HEK293 (cell line): ENCODE results near the gene PPP1CC.

ENCODE experiments used
- CTCF ChIA-PET: fragments of 350-600 bp; formaldehyde crosslinking; extraction: SDS; loops from one replicate; lab custom pipeline; 2021; ENCODE audit warnings: antibody characterized with exemption; lab: Yijun Ruan, JAX
- POLR2A ChIA-PET: fragments of 300-600 bp; formaldehyde crosslinking; extraction: SDS; loops from one replicate; lab custom pipeline; 2020; ENCODE audit warnings: antibody characterized with exemption, inconsistent platforms; lab: Yijun Ruan, JAX
- H3K27ac ChIP-seq: fragments of 200-500 bp; sonication (Bioruptor generic); 2 replicates; pipeline ENCODE4 v1.5.1; 2014; ENCODE audit warnings: low read depth, low read length, control low read depth, inconsistent platforms; ENCODE audit errors: extremely low read depth
- H3K36me3 ChIP-seq, 2 experiments: fragments of 200-500 bp in 1 of 2; sonication (Bioruptor generic) in 1 of 2; 1 replicate in 1 of 2; 2 replicates in 1 of 2; pipeline ENCODE4 v1.5.1; 2014 to 2017; ENCODE audit warnings: inconsistent platforms in 2 of 2, low read length in 2 of 2; ENCODE audit not compliant: control insufficient read depth in 2 of 2, insufficient read depth in 1 of 2
- H3K4me1 ChIP-seq: fragments of 200-500 bp; sonication (Bioruptor generic); 2 replicates; pipeline ENCODE4 v1.5.1; 2014; ENCODE audit warnings: mild to moderate bottlenecking, low read length, inconsistent platforms; ENCODE audit not compliant: control insufficient read depth, insufficient read depth
- H3K4me3 ChIP-seq: 2 replicates; pipeline ENCODE4 v1.5.1; 2011; ENCODE audit warnings: low read depth, mild to moderate bottlenecking, control low read depth, low read length, moderate library complexity
- H3K9me3 ChIP-seq: fragments of 200-500 bp; sonication (Bioruptor generic); 2 replicates; pipeline ENCODE4 v1.5.1; 2014; ENCODE audit warnings: low read depth, low read length, inconsistent platforms; ENCODE audit not compliant: control insufficient read depth, insufficient read depth
- GLI4 ChIP-seq: fragments of 450-650 bp; formaldehyde crosslinking; IDR thresholded peaks from 2 replicates; pipeline ENCODE4 v1.5.1; 2016; ENCODE audit warnings: missing biosample characterization, missing genetic modification characterization
- KLF9 ChIP-seq: fragments of 450-650 bp; formaldehyde crosslinking; IDR thresholded peaks from 2 replicates; pipeline ENCODE4 v1.5.1; 2016; ENCODE audit warnings: missing biosample characterization, missing genetic modification characterization, low read depth
- OVOL3 ChIP-seq: fragments of 450-650 bp; formaldehyde crosslinking; IDR thresholded peaks from 2 replicates; pipeline ENCODE4 v1.5.1; 2016; ENCODE audit warnings: missing biosample characterization, missing genetic modification characterization
- TRIM28 ChIP-seq: IDR thresholded peaks from 2 replicates; pipeline ENCODE4 v1.6.1; 2011; ENCODE audit warnings: low read length, control low read depth, borderline replicate concordance
- ZNF10 ChIP-seq: fragments of 450-650 bp; formaldehyde crosslinking; IDR thresholded peaks from 2 replicates; pipeline ENCODE4 v1.5.1; 2017; ENCODE audit warnings: missing biosample characterization, missing genetic modification characterization
- ZNF112 ChIP-seq: fragments of 450-650 bp; formaldehyde crosslinking; IDR thresholded peaks from 2 replicates; pipeline ENCODE4 v1.5.0; 2017; ENCODE audit warnings: missing biosample characterization, missing genetic modification characterization
- ZNF146 ChIP-seq: fragments of 450-650 bp; formaldehyde crosslinking; IDR thresholded peaks from 2 replicates; pipeline ENCODE4 v1.5.1; 2016; ENCODE audit warnings: missing biosample characterization, missing genetic modification characterization
- ZNF211 ChIP-seq: fragments of 450-650 bp; formaldehyde crosslinking; IDR thresholded peaks from 2 replicates; pipeline ENCODE4 v1.5.1; 2016; ENCODE audit warnings: low read depth, missing biosample characterization, missing genetic modification characterization
- ZNF239 ChIP-seq: fragments of 450-650 bp; formaldehyde crosslinking; IDR thresholded peaks from 2 replicates; pipeline ENCODE4 v1.5.1; 2016; ENCODE audit warnings: missing biosample characterization, missing genetic modification characterization
- ZNF266 ChIP-seq: fragments of 450-650 bp; formaldehyde crosslinking; IDR thresholded peaks from 2 replicates; pipeline ENCODE4 v1.5.1; 2016; ENCODE audit warnings: missing biosample characterization, missing genetic modification characterization, low read depth
- ZNF391 ChIP-seq: fragments of 450-650 bp; formaldehyde crosslinking; IDR thresholded peaks from 2 replicates; pipeline ENCODE4 v1.5.1; 2016; ENCODE audit warnings: low read depth, missing biosample characterization, missing genetic modification characterization, borderline replicate concordance
- ZNF558 ChIP-seq: fragments of 450-650 bp; formaldehyde crosslinking; IDR thresholded peaks from 2 replicates; pipeline ENCODE4 v1.5.1; 2016; ENCODE audit warnings: missing biosample characterization, missing genetic modification characterization
- ZNF600 ChIP-seq: fragments of 450-650 bp; formaldehyde crosslinking; IDR thresholded peaks from 2 replicates; pipeline ENCODE4 v1.5.1; 2016; ENCODE audit warnings: missing biosample characterization, missing genetic modification characterization
- ZNF664 ChIP-seq: fragments of 450-650 bp; formaldehyde crosslinking; IDR thresholded peaks from 2 replicates; pipeline ENCODE4 v1.5.1; 2016; ENCODE audit warnings: missing biosample characterization, missing genetic modification characterization
- ZNF677 ChIP-seq: fragments of 450-650 bp; IDR thresholded peaks from 2 replicates; pipeline ENCODE4 v1.5.0; 2018; ENCODE audit warnings: missing biosample characterization, mild to moderate bottlenecking, missing genetic modification characterization, moderate library complexity
- ZSCAN30 ChIP-seq: fragments of 450-650 bp; IDR thresholded peaks from 2 replicates; pipeline ENCODE4 v1.5.1; 2018; ENCODE audit warnings: missing biosample characterization, mild to moderate bottlenecking, missing genetic modification characterization, moderate library complexity
- TF ChIP-seq, protein P1 (sequence below): fragments of 450-650 bp; formaldehyde crosslinking; conservative IDR thresholded peaks from 2 replicates; pipeline ENCODE4 v1.5.1; 2016; ENCODE audit warnings: low read depth, missing biosample characterization, missing genetic modification characterization
- TF ChIP-seq, protein P2 (sequence below): fragments of 450-650 bp; formaldehyde crosslinking; IDR thresholded peaks from 2 replicates; pipeline ENCODE4 v1.5.1; 2016; ENCODE audit warnings: missing biosample characterization, missing genetic modification characterization
- TF ChIP-seq, protein P3 (sequence below): fragments of 450-650 bp; formaldehyde crosslinking; IDR thresholded peaks from 2 replicates; pipeline ENCODE4 v1.5.1; 2017; ENCODE audit warnings: missing biosample characterization, missing genetic modification characterization
- TF ChIP-seq, protein P4 (sequence below): fragments of 450-650 bp; formaldehyde crosslinking; conservative IDR thresholded peaks from 2 replicates; pipeline ENCODE4 v1.5.1; 2016; ENCODE audit warnings: low read depth, missing biosample characterization, missing genetic modification characterization
- TF ChIP-seq, protein P5 (sequence below): fragments of 450-650 bp; IDR thresholded peaks from 2 replicates; pipeline ENCODE4 v1.5.1; 2018; ENCODE audit warnings: missing biosample characterization, mild to moderate bottlenecking, missing genetic modification characterization
- TF ChIP-seq, protein P6 (sequence below): IDR thresholded peaks from 2 replicates; pipeline ENCODE4 v1.6.1; 2011; ENCODE audit warnings: mild to moderate bottlenecking, low read depth, low read length, borderline replicate concordance

The PPP1CC gene

DNA sequence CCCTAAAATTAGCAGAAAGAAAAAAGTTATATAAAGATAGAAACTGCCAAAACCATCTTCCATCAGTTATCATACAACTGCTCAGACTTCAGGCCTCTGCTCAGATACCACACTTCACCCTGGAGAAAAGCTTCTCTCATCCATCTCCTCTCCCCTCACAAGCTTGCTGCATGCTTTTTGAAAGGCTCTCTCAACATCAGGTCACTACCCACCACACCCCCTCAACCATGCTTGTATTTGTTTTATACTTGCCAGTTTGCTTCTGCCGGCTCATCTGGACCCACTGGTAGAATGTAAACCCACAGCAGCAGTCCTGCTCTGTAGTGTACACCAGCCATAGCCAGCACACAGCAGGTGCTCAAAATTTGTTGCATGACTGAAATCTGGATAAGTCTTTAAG is 8.8 kb downstream of the PPP1CC start:
- CTCF ChIA-PET, result interaction anchor here (1.3 kb wide), 1 partner anchor 154 kb away, joined by 3 read pairs; no protein-coding TSS in a partner anchor
- TF ChIP-seq, protein P1, sequence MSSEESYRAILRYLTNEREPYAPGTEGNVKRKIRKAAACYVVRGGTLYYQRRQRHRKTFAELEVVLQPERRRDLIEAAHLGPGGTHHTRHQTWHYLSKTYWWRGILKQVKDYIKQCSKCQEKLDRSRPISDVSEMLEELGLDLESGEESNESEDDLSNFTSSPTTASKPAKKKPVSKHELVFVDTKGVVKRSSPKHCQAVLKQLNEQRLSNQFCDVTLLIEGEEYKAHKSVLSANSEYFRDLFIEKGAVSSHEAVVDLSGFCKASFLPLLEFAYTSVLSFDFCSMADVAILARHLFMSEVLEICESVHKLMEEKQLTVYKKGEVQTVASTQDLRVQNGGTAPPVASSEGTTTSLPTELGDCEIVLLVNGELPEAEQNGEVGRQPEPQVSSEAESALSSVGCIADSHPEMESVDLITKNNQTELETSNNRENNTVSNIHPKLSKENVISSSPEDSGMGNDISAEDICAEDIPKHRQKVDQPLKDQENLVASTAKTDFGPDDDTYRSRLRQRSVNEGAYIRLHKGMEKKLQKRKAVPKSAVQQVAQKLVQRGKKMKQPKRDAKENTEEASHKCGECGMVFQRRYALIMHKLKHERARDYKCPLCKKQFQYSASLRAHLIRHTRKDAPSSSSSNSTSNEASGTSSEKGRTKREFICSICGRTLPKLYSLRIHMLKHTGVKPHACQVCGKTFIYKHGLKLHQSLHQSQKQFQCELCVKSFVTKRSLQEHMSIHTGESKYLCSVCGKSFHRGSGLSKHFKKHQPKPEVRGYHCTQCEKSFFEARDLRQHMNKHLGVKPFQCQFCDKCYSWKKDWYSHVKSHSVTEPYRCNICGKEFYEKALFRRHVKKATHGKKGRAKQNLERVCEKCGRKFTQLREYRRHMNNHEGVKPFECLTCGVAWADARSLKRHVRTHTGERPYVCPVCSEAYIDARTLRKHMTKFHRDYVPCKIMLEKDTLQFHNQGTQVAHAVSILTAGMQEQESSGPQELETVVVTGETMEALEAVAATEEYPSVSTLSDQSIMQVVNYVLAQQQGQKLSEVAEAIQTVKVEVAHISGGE (tag by site-specific recombination), result no peak
- TF ChIP-seq, protein P2, sequence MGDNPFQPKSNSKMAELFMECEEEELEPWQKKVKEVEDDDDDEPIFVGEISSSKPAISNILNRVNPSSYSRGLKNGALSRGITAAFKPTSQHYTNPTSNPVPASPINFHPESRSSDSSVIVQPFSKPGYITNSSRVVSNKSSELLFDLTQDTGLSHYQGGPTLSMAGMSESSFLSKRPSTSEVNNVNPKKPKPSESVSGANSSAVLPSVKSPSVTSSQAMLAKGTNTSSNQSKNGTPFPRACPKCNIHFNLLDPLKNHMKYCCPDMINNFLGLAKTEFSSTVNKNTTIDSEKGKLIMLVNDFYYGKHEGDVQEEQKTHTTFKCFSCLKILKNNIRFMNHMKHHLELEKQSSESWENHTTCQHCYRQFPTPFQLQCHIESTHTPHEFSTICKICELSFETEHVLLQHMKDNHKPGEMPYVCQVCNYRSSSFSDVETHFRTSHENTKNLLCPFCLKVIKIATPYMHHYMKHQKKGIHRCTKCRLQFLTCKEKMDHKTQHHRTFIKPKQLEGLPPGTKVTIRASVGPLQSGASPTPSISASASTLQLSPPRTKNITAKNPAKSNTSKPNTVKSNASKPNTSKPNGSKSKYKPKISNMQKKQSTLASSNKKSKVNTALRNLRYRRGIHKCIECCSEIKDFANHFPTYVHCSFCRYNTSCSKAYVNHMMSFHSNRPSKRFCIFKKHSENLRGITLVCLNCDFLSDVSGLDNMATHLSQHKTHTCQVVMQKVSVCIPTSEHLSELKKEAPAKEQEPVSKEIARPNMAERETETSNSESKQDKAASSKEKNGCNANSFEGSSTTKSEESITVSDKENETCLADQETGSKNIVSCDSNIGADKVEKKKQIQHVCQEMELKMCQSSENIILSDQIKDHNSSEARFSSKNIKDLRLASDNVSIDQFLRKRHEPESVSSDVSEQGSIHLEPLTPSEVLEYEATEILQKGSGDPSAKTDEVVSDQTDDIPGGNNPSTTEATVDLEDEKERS (tag by site-specific recombination), result no peak
- TF ChIP-seq ZNF664 (tag by site-specific recombination) (no peak), ZNF266 (tag by site-specific recombination) (no peak), ZSCAN30 (tag by site-specific recombination) (no peak), GLI4 (tag by site-specific recombination) (no peak), ZNF558 (tag by site-specific recombination) (no peak), ZNF10 (tag by site-specific recombination) (no peak), ZNF211 (tag by site-specific recombination) (no peak), ZNF600 (tag by site-specific recombination) (0 out of 2 replicates have a peak, but pooled peaks have one; percentile 32), ZNF239 (tag by site-specific recombination) (no peak), KLF9 (tag by site-specific recombination) (peak; percentile 36; the same call in 1 of the 2 replicates), OVOL3 (tag by site-specific recombination) (no peak), ZNF112 (tag by site-specific recombination) (no peak), TRIM28 (no peak), ZNF391 (tag by site-specific recombination) (no peak), ZNF677 (tag by site-specific recombination) (no peak), ZNF146 (no peak)
- TF ChIP-seq, protein P3, sequence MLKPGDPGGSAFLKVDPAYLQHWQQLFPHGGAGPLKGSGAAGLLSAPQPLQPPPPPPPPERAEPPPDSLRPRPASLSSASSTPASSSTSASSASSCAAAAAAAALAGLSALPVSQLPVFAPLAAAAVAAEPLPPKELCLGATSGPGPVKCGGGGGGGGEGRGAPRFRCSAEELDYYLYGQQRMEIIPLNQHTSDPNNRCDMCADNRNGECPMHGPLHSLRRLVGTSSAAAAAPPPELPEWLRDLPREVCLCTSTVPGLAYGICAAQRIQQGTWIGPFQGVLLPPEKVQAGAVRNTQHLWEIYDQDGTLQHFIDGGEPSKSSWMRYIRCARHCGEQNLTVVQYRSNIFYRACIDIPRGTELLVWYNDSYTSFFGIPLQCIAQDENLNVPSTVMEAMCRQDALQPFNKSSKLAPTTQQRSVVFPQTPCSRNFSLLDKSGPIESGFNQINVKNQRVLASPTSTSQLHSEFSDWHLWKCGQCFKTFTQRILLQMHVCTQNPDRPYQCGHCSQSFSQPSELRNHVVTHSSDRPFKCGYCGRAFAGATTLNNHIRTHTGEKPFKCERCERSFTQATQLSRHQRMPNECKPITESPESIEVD (tag by site-specific recombination), result no peak
- TF ChIP-seq, protein P4, sequence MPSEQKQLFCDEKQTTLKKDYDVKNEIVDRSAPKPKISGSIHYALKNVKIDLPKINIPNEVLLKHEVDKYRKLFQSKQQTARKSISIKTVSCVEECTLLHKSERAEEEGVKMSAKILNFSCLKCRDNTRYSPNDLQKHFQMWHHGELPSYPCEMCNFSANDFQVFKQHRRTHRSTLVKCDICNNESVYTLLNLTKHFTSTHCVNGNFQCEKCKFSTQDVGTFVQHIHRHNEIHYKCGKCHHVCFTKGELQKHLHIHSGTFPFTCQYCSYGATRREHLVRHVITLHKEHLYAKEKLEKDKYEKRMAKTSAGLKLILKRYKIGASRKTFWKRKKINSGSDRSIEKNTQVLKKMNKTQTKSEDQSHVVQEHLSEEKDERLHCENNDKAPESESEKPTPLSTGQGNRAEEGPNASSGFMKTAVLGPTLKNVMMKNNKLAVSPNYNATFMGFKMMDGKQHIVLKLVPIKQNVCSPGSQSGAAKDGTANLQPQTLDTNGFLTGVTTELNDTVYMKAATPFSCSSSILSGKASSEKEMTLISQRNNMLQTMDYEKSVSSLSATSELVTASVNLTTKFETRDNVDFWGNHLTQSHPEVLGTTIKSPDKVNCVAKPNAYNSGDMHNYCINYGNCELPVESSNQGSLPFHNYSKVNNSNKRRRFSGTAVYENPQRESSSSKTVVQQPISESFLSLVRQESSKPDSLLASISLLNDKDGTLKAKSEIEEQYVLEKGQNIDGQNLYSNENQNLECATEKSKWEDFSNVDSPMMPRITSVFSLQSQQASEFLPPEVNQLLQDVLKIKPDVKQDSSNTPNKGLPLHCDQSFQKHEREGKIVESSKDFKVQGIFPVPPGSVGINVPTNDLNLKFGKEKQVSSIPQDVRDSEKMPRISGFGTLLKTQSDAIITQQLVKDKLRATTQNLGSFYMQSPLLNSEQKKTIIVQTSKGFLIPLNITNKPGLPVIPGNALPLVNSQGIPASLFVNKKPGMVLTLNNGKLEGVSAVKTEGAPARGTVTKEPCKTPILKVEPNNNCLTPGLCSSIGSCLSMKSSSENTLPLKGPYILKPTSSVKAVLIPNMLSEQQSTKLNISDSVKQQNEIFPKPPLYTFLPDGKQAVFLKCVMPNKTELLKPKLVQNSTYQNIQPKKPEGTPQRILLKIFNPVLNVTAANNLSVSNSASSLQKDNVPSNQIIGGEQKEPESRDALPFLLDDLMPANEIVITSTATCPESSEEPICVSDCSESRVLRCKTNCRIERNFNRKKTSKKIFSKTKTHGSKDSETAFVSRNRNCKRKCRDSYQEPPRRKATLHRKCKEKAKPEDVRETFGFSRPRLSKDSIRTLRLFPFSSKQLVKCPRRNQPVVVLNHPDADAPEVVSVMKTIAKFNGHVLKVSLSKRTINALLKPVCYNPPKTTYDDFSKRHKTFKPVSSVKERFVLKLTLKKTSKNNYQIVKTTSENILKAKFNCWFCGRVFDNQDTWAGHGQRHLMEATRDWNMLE (tag by site-specific recombination), result no peak
- TF ChIP-seq, protein P5, sequence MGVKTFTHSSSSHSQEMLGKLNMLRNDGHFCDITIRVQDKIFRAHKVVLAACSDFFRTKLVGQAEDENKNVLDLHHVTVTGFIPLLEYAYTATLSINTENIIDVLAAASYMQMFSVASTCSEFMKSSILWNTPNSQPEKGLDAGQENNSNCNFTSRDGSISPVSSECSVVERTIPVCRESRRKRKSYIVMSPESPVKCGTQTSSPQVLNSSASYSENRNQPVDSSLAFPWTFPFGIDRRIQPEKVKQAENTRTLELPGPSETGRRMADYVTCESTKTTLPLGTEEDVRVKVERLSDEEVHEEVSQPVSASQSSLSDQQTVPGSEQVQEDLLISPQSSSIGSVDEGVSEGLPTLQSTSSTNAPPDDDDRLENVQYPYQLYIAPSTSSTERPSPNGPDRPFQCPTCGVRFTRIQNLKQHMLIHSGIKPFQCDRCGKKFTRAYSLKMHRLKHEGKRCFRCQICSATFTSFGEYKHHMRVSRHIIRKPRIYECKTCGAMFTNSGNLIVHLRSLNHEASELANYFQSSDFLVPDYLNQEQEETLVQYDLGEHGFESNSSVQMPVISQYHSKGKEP (tag by site-specific recombination), result no peak
- TF ChIP-seq, protein P6, sequence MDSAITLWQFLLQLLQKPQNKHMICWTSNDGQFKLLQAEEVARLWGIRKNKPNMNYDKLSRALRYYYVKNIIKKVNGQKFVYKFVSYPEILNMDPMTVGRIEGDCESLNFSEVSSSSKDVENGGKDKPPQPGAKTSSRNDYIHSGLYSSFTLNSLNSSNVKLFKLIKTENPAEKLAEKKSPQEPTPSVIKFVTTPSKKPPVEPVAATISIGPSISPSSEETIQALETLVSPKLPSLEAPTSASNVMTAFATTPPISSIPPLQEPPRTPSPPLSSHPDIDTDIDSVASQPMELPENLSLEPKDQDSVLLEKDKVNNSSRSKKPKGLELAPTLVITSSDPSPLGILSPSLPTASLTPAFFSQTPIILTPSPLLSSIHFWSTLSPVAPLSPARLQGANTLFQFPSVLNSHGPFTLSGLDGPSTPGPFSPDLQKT, result no peak

More for the DNA sequence above, 8.8 kb downstream of the PPP1CC start:
- no peak overlapping the region for H3K27ac ChIP-seq
- H3K4me3 ChIP-seq, result no peak overlapping the region
- H3K36me3 ChIP-seq, result peaks cover 52 to 56% of the 10 kb centered on the region in 2 experiments
- no peaks in the 10 kb centered on the region for H3K9me3 ChIP-seq
- H3K4me1 ChIP-seq, result peaks cover 19% of the 10 kb centered on the region
- POLR2A ChIA-PET, result interaction anchor here (0.6 kb wide), 1 partner anchor 608 kb away, joined by 4 read pairs; no protein-coding TSS in a partner anchor
